NOMO-1 (cell line): ENCODE measurements around the gene AGTRAP.

Experiments
- DNase-seq, 2 experiments: peaks; one replicate each; lab custom pipeline; 2025; ENCODE audit not compliant: unreplicated experiment in 2 of 2; lab: John Stamatoyannopoulos, UW

The AGTRAP gene

DNA sequence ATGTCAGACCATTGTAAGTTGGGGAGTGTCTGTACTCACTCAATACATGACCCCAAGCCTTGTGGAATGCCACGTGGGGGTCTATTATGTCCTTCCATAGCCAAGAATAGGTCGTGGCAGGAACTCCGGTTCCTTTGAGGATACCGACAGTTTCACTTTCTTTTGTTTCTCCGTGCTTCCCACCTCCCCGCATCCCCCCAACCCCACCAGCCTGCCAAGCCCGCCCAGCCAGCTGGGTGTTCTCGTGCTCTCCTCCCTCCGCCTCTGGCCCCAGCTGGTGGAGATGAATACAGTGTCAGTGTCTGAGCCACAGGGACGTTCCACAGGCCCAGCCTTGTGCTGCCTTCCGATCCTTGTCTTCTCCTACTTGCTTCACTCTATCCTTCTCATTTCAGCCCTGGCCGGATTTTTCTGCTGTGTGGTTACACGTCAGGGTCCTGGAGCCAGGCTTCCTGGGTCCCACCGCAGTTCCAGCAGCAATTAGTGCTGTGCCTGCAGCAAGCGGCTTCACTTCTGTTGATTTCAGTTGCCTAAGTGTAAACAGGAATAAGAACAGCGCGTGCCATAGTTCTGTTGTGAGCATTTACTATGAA is 4.1 kb upstream of the AGTRAP start:
- peak; percentile 18 to 29 for DNase-seq

DNA sequence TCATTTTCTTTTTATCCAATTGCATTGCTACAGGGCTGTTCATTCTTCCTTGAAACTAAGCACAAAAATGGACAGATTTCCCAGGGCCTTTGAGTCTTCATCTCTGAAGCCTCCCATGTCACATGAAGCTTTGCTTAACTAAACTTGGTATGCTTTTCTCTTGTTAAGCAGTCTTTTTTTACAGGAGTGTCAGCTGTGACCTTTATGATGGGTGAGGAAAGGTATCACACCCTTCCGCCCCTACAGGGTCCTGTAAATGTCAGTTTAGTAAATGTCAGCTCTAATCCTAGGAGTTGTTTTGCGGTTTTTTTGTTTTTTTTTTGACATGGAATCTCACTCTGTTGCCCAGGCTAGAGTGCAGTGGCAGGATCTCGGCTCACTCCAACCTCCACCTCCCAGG is 2.6 kb upstream of the AGTRAP start:
- DNase-seq, result no peak

DNA sequence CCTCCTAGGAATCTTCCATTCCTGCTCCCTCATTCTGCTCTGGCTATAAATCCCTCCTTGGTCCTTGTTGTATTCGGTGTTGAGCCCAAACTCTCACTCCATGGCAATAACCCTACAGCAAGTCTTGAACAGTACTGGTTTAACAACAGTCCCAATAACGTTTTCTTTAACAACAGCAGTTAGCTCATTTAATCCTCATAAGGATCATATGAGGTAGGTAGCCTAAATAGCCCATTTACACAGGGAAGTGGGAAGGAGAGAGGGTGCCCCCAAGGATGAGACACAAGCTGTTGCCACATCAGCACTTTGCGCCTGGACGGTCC is 444 bp upstream of the AGTRAP start:
- DNase-seq, result no peak

DNA sequence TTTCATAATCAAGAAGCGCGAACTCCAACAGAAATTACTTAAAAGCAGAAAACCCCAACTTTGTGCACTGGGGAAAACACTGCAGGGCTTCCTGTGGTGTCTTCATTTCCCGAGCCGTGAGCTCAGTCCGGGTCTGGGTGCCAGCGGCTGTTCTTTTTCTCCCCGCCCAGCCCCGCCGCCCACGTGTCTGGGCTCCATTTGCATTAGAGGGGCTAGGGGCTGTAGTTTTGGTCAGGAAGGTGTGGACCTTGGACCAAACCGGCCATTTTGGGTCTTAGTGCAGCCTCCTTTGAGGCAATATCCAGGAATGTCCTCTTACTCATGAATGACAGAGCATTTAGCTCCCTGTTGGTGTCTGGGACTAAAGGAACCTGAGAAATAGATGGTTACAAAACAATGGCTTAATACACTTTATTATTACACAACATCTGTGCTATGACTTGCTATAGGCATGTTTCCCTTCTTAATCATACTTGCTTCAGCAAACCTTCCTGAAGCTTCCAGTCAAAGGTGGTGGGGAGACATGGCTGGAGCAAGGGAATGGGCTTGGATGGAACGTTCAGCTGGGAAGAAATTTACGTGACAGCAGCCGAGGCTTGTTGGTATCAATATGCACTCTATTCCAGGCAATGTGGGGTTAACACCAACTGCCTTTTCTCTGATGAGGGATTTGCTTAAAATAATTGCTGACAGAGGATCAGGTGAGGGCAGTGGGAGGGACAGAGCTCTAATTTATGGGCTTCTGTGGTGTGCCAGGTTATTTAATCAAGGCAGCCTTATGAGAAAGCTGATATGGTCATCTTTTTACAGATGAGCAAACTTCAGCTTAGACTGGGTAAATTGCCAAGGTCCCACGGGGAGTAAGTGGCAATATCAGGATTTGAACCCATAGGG is 1.1 kb downstream of the AGTRAP start:
- peak; percentile 85 to 88 for DNase-seq

DNA sequence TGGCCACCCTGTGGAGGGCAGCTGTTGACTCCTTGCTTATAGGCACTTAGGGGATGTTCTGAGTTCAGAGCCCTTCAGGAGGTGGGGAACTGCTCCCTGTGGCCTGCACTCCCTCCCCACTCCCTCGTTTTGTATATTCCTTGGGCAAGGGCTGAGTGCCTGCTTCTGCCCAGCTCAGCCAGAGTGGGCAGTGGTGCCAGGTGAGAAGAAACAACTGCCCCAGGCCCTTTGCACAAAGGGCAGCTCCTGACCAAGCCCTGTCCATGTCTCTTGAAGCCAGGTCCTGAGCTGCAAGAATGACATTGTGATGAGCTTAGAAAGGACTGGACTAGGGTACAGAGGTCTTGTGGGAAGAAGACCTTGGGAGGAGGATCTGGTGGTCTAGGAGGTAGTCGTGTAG is 2.2 kb downstream of the AGTRAP start:
- no peak for DNase-seq

DNA sequence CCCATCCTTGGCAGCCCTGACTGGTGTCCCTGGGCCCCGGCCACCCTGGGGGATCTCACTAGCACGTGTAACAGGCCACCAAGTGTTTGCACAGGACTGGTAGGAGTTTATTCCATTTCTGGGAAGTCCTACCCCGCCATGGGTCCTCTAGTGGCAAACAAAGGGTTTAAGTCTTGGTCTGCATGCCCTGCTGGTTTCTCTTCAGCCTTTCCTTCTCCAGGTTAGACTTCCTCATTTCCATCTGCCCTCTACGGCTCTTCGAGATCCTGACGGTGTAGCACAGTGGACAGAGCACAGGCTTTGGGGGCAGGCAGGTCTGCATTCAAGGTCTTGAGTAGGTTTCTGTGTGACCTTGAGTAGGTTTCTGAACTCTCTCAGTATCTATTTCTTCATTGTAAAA is 2.8 kb downstream of the AGTRAP start:
- peak; percentile 18 to 34 for DNase-seq

DNA sequence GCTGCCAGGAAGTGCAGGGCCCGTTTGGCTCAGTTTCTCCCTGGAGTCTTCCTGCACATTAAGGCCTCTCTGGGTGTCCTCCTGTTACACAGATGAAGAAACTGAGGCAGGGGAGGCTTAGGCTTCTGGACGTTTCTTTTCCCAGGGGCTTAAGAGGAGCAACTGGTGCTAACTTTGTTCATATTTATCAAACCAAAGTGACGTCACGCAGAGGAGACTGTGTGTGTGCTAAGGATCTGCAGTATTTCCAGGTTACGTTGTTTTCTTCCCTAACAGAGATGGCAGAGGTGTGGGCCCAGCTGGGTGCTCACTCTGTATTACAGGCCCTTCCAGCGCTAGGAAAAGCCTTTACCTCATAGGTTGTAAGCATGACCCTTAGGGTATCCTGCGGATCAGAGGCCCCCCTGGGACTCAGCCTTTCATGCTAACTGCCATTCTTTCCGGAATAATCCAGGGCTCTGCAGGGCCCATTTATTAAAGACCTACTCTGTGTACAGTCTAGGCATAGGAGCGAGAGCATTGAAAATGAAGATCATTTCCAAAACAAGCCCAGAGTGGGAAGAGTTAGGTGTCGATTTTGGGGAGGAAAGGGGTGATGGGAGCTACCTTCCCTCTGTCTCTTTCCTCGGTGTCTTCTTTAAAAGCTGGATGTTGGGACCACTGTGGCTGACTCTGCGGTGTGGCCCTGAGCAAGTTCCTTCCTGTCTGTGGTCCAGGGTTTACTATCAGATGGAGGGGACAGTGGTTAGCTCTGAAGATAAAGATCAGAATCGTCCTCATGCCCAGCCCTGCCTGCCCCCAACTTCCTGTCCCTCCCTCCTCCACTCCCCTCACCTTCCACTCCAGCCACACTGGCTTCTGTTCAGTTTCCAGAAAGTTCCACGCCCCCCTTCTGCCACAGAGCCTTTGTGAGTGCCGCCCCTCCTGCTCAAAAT is 4.6 kb downstream of the AGTRAP start:
- peak; percentile 66 to 82 for DNase-seq

DNA sequence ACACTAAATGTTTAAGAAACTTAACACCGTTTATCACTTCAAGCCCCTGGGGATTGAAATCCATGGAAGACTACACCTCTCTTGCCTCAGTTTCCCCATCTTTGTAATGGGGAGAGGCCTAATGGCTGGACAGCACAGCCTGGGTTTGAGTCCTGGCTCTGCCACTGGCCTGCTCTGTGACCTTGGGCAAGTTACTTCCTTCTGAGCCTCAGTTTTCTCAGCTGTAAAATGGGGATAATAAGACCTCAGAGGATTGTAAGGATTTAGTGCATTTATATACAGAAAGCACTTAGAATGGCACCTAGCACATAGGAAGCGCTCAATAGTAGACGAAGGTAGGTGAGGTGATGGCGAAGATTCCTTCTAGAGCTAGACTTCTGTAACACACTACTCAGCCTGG is 5.5 kb downstream of the AGTRAP start:
- no peak for DNase-seq

DNA sequence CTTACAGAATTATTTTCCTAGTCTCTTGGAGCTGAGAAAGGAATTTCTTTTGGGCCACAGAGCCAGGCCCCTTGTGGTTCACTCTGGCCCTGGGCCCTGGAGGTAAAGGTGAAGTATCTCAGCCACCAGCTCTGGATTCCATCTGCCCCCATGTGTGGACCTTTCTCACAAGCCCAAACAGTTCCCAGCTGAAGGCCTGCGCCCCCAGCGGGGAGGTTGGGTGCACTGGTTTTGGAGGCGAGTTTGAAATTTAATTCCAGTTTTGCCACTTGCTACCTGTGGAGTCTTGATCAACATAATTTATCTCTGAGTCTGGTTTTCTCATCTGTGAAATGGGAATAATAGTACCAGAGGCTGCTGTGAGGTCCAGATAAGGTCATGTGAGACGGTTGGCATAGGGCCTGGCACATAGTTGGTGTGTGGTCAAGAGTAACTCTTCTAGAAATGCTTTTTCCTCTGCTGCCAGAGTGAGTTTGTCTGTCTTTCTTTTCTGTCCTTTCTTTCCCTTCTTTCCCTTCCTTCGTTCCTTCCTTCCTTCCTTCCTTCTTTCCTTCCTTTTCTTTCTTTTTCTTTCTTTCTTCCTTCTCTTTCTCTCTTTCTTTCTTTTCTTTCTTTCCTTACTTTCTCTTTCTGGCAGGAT is 6.1 kb downstream of the AGTRAP start:
- DNase-seq, result no peak

DNA sequence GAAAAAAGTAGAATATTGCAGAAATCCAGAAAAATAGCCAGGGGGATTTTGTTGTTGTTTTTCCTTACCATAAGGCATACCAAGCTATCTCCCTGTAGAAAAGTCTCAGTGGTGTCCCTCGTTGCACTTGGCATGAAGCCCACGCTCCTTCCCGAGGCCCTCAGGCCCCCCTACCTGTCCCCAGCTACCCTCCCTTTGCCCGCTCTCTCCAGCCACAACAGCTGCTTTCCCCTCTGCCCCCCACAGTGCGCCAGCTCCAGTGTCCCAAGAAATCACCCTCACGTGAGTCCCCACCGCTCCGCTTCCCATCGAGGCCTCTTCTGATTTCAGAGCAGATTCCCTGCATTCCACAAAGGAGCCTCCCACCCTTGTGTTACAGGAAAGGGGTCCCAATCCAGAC is 8.4 kb downstream of the AGTRAP start:
- no peak for DNase-seq

DNA sequence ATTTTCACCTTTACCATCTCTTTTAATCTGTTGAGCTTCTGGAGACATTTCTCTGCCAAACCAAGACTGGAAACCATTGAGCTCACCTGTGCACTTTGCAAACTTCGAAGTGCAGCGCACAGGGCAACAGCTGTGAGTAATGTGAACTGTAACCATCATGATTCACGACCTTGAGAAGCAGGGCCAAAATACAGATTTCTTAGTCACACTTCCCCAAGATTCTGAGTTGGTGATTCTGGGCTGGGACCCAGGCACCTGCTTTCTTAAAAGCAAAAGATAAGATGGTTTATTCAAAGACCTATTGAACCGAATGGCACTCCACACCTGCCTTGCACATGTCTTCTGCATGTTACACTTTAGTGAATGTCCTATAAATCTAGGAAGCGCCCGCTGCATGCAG is 10.2 kb downstream of the AGTRAP start:
- DNase-seq, result no peak

DNA sequence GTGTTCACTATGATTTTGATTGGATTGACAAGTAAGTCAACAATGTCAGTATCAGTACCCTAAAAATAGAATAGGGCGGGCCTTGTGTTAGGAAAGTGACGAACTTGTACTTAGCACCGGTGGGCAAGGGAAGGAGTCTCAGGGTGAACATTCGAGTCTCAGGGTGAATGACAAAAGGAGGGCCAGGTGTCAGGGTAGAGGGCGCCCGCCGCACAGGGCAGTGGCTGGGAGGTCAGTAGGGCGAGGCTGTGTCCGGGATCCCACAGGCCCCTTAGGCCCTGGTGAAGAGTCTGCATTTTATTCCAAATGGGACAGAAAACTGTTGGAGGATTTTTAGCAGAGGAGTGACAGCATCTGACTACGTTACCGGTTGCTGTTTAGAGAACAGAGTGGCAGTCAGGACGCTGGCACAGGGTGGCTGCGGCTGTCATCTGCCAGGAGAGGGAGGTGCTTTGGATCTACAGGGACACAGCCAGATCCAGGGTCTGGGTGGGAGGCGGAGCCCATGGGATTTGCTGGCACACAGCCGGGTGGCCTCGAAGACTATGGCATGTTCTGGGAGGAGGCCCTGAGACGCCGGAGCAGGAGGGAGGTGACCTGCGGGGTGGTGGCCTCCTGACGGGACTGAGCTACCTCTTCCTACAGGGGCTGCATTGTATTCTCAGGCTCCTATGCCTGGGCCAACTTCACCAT is 11.0 kb downstream of the AGTRAP start:
- no peak for DNase-seq

DNA sequence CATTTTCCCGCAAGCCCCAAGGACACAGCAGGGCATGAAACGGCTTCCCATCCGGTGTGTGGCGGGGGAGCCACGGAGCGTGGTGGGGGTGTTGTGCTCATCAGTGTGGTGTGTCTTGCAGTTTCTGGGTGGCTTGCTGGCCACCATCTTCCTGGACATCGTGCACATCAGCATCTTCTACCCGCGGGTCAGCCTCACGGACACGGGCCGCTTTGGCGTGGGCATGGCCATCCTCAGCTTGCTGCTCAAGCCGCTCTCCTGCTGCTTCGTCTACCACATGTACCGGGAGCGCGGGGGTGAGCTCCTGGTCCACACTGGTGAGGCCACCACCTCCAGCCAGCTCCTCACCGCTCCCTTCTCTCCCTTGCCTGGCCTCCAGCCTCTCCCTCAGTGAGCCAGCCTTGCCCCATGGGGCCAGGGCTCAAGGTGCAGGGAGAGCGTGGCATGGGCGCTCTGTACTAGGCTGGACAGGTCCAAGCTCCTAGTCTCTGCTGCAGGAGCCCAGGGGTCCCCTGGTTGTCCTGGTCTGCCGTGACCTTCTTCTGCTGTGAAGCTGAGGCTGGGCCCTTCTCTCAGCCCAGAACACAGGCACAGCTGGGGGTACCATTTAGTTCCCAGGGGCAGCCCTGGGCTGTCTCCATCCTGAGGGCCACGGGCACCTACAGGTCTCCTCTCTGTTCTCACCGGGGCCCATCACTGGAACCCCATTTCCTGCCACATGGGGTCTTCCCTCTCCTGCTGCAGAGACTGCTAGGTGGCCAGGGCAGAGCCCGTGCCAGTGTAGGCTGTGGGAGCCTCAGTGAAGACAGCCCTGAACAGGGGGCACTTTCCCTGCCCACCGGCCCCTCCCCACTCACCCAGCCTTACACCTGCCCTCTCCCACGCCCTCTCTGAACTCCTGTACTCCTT is 12.6 kb downstream of the AGTRAP start:
- DNase-seq, result no peak

DNA sequence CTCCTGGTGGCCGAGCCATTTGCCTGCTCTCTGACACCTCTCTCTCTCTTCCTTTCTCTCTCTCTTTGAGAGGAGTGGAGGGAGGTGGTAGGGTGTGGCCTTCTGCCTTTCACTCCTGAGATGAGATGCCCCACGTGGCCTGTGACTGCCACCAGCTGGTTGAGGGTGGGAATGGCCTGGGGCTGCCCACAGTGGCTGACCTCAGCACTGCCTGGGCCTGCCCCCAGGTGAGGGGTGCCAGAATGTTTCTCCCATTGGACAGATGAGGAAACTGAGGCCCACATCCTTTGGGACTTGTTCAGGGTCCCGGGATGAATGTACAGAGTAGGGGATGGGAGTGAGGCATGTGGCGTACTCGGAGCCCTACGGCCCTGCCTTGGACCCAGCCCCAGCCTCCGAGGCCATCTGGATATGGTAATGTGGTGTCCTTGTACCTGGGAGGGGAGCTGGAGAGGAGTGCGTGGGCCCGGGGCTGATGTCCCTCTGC is 13.3 kb downstream of the AGTRAP start:
- peak; percentile 52 to 53 for DNase-seq

DNA sequence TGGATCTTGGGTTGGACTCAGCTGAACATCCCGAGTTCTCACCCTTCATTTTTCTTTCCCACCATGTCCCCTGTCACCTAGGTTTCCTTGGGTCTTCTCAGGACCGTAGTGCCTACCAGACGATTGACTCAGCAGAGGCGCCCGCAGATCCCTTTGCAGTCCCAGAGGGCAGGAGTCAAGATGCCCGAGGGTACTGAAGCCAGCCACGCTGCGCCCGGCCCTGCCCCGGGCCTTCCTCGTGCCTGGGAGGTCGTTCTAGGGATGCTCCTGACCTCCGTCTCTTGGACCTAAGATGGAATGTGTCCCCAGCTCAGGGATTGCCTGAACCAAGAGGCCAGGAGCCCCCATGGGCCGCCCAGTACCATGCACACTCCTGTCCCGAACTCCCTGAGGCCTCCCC is 14.1 kb downstream of the AGTRAP start:
- no peak for DNase-seq

DNA sequence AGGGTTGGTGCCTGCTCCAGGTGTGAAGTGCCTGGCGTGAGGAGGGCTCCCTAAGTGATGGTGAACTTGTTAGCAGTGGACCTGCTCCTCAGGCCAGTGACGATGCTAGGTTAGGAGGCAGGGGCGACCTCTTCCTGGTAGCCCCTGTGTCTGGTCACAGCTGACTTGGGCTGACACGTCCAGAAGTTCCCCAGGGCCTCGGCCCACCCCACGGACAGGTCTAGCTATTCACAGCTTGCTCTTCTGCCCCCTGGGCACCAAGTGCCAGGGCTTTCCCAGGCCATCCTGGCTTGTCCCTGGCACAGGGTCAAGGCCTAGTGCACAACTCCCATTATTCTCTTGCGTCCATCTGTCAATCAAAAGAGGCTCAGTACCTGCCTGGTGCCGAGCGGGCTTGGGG is 15.2 kb downstream of the AGTRAP start:
- DNase-seq, result no peak

DNA sequence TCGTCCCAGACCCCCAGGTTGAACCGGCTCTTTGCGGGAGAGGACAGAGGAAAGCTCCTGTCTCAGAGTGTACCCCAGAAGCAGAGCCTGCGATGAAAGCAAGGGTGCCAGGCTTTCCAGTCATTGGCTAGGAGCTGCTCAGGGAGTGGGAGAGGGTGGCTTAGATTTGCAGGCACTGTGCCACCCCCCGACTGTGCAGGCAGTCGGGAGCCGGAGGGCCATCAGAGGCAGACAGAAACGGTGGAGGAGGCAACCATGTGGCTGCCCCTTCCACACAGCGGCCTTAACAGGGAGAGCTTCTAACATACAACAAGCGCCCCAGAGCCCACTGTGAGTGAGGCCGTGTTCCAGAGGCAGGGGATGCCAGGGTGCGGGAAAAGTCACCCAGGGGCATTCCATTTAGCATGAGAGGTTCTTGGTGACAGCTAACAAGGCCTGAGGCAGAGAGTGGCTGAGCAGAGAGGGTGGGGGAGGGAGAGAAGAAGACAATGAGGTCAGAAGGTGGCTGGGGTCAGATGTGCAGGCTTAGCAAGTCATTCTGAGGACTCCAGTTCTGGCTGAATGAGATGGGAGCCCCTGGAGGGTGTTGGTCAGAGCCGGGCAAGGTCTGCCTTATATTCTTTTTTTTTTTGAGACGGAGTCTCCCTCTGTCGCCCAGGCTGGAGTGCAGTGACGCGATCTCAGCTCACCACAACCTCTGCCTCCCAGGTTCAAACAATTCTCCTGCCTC is 16.6 kb downstream of the AGTRAP start:
- DNase-seq, result no peak

DNA sequence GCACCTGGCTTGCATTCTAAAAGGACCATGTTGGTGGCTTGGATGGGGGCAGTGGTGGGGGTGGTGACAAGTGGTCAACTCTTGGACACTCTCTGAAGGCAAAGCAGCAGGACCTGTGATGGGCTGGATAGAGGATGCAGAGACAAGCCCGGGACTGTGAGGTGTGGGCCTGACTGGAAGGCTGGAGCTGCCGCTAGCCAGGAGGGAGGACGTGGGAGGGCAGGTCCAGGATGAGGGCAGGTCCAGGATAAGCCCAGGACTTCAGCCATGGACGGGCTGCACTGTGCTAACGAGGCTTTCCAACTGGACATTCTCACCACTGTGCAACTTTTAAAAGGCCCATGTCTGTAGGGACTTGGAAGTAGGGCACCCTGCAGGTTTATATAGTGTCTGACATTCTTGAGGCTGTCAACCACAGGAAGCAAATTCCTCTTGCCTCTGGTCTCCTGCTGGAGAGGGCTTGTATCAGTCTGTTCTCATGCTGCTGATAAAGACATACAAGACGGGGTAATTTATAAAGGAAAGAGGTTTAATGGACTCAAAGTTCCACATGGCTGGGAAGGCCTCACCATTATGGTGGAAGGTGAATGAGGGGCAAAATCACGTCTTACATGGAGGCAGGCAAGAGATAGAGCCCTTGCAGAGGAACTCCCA is 17.7 kb downstream of the AGTRAP start:
- no peak for DNase-seq
